GM10248 (cell line): ENCODE data around the gene TRIM31.

Experiments
- CTCF ChIA-PET: fragments of 300-600 bp; sonication (Branson Sonifier 250); formaldehyde crosslinking; extraction: SDS; loops from one replicate; lab custom pipeline; 2021; ENCODE audit warnings: antibody characterized with exemption; lab: Yijun Ruan, JAX
- POLR2A ChIA-PET: fragments of 350-650 bp; sonication (Branson Sonifier 250); formaldehyde crosslinking; extraction: SDS; loops from one replicate; lab custom pipeline; 2020; ENCODE audit warnings: antibody characterized with exemption; lab: Yijun Ruan, JAX
- DNase-seq: peaks from one replicate; pipeline ENCODE4 v3.0.0; 2012; ENCODE audit errors: extremely low spot score
- CTCF ChIP-seq: IDR thresholded peaks from 2 replicates; pipeline ENCODE4 v1.5.1; 2012; ENCODE audit warnings: mild to moderate bottlenecking, low read depth; ENCODE audit errors: extremely low read depth, missing control alignments, control extremely low read depth

The TRIM31 gene

GRCh38 chr6:30087876-30088275 lies 25.0 kb downstream of the TRIM31 start:
- no peak for DNase-seq
- CTCF ChIA-PET = interaction anchor here (2.1 to 9.1 kb wide), 3 partner anchors 10 to 43 kb away, joined by 7 to 58 read pairs (median 11); no protein-coding TSS in a partner anchor
- POLR2A ChIA-PET = interaction anchor here (0.6 kb wide), 2 partner anchors 10 to 104 kb away, joined by 3 to 7 read pairs; no protein-coding TSS in a partner anchor
- TF ChIP-seq CTCF = no peak

- no peak for TF ChIP-seq CTCF
- ChIA-PET POLR2A (interaction anchor here (0.9 kb wide), 1 partner anchor 11 kb away, joined by 3 read pairs; no protein-coding TSS in a partner anchor), CTCF (interaction anchor here (1.0 to 2.5 kb wide), 3 partner anchors 10 to 26 kb away, joined by 3 to 7 read pairs (median 3); no protein-coding TSS in a partner anchor)
- no peak for DNase-seq
These were observed 35.7 kb downstream of the TRIM31 start for GRCh38 chr6:30077218-30077617.

- ChIA-PET CTCF (interaction anchor here (0.6 to 2.5 kb wide), 4 partner anchors 11 to 55 kb away, joined by 3 to 7 read pairs (median 3); partner anchors contain the start of gene POLR1H), POLR2A (interaction anchor here (0.8 kb wide), 1 partner anchor 27 kb away, joined by 3 read pairs; no protein-coding TSS in a partner anchor)
- DNase-seq = peak; percentile 32
- peak; percentile 17 for TF ChIP-seq CTCF
These were observed 36.8 kb downstream of the TRIM31 start for GRCh38 chr6:30075790-30076732.

GRCh38 chr6:30075094-30075789 lies 37.6 kb downstream of the TRIM31 start, which contains the start of gene RNF39:
TSS of gene RNF39 (minus strand) at chr6:30075769. CDS start at chr6:30075585, 184 bp downstream.
- CTCF ChIA-PET = interaction anchor here (2.3 kb wide), 1 partner anchor 26 kb away, joined by 7 read pairs; no protein-coding TSS in a partner anchor
- no peak for TF ChIP-seq CTCF
- peak; percentile 14 for DNase-seq
- POLR2A ChIA-PET = interaction anchor here (0.8 kb wide), 1 partner anchor 28 kb away, joined by 3 read pairs; no protein-coding TSS in a partner anchor

- ChIA-PET POLR2A (no interaction called here), CTCF (interaction anchor here (2.3 kb wide), 1 partner anchor 27 kb away, joined by 7 read pairs; no protein-coding TSS in a partner anchor)
- no peak for TF ChIP-seq CTCF
- peak; percentile 15 for DNase-seq
These were observed 38.4 kb downstream of the TRIM31 start for GRCh38 chr6:30074331-30075093.
